Panc1 (cell line): ENCODE measurements around the gene CEP63. TPM values are rescaled to one million over a fixed set of nuclear protein-coding genes. Genes with fewer than 3 reads are reported as not detected.

Experiments
- ATAC-seq: fragments of 200-7000 bp; cut with Tn5 transposase; 2 replicates; pipeline ENCODE4 v1.9.1; 2020; ENCODE audit warnings: mild to moderate bottlenecking, moderate library complexity
- BruUV-seq: library from RNA; stranded (reverse); fragments of 400-500 nt; replicated peaks from 2 replicates; lab custom pipeline; 2021; lab: Mats Ljungman, UMichigan
- CTCF ChIA-PET: fragments of 300-600 bp; sonication (Branson Sonifier 250); formaldehyde crosslinking; loops from one replicate; lab custom pipeline; 2022; ENCODE audit warnings: antibody characterized with exemption; lab: Charles Lee
- POLR2A ChIA-PET: fragments of 300-600 bp; sonication (Branson Sonifier 250); formaldehyde crosslinking; loops from one replicate; lab custom pipeline; 2022; ENCODE audit warnings: antibody characterized with exemption; lab: Charles Lee
- DNase-seq: peaks from one replicate; pipeline ENCODE4 v3.0.0-alpha.2; 2010; ENCODE audit warnings: low read depth, low spot score
- H3K27ac ChIP-seq: 2 replicates; pipeline ENCODE4 v1.5.1; 2011; ENCODE audit warnings: mild to moderate bottlenecking, low read length, inconsistent platforms
- H3K27me3 ChIP-seq: fragments of 200-500 bp; sonication (Bioruptor generic); 2 replicates; pipeline ENCODE4 v1.6.0; 2014; ENCODE audit warnings: low read length, inconsistent platforms; ENCODE audit not compliant: control insufficient read depth, insufficient read depth
- H3K36me3 ChIP-seq: fragments of 200-500 bp; sonication (Bioruptor generic); 2 replicates; pipeline ENCODE4 v1.5.1; 2014; ENCODE audit warnings: inconsistent platforms, mild to moderate bottlenecking, low read length, moderate library complexity; ENCODE audit not compliant: control insufficient read depth, insufficient read depth
- H3K4me1 ChIP-seq: 2 replicates; pipeline ENCODE4 v1.5.1; 2011; ENCODE audit warnings: inconsistent platforms, mild to moderate bottlenecking, low read length, moderate library complexity; ENCODE audit not compliant: control insufficient read depth, insufficient read depth
- H3K4me3 ChIP-seq, 2 experiments: 2 replicates each; pipeline ENCODE4 v1.5.1; 2011 to 2012; ENCODE audit warnings: low read depth in 2 of 2, low read length in 2 of 2, mild to moderate bottlenecking in 2 of 2, inconsistent platforms in 1 of 2, moderate library complexity in 1 of 2
- H3K9me3 ChIP-seq: fragments of 200-500 bp; sonication (Bioruptor generic); 2 replicates; pipeline ENCODE4 v1.5.1; 2014; ENCODE audit warnings: low read depth, mild to moderate bottlenecking, inconsistent platforms, low read length, moderate library complexity; ENCODE audit not compliant: control insufficient read depth, insufficient read depth
- POLR2AphosphoS5 ChIP-seq: IDR thresholded peaks from 2 replicates; pipeline ENCODE4 v1.6.1; 2012; ENCODE audit warnings: mild to moderate bottlenecking, low read depth, low read length, moderate library complexity
- SIN3A ChIP-seq: IDR thresholded peaks from 2 replicates; pipeline ENCODE4 v1.6.1; 2012; ENCODE audit warnings: low read depth, mild to moderate bottlenecking, low read length, moderate library complexity, borderline replicate concordance; ENCODE audit not compliant: insufficient read depth
- TCF7L2 ChIP-seq: IDR thresholded peaks from 2 replicates; pipeline ENCODE4 v1.6.1; 2011; ENCODE audit warnings: mild to moderate bottlenecking, low read depth, low read length, inconsistent platforms
- in situ Hi-C: cut with HindIII; loops from 2 replicates; pipeline ENCODE4 v1.10.0; 2016; ENCODE audit warnings: low sequenced_read_pairs, low pct_unique_long_range_greater_than_20kb
- intact Hi-C: fragments of 100-400 bp; cut with micrococcal nuclease; formaldehyde crosslinking; loops from one replicate; pipeline ENCODE4 v1.10.0; 2022; ENCODE audit not compliant: unreplicated experiment
- total RNA-seq: library from RNA; stranded (reverse); gene quantifications from one replicate; pipeline ENCODE4 v1.2.1, GENCODE V29; 2021; ENCODE audit not compliant: unreplicated experiment
- TF ChIP-seq, protein P1 (sequence below): fragments of 450-650 bp; IDR thresholded peaks from 2 replicates; pipeline ENCODE4 v1.5.1; 2017; ENCODE audit warnings: mild to moderate bottlenecking
- TF ChIP-seq, protein P2 (sequence below), 2 experiments: IDR thresholded peaks; 2 replicates each; pipeline ENCODE4 v1.6.1; 2011 to 2012; ENCODE audit warnings: low read depth in 2 of 2, control low read depth in 1 of 2, low read length in 1 of 2, mild to moderate bottlenecking in 1 of 2, moderate library complexity in 1 of 2; ENCODE audit not compliant: insufficient read depth in 1 of 2

CEP63 gene
- total RNA-seq, 1 experiment from 2014 or later: 30.5 TPM

DNA sequence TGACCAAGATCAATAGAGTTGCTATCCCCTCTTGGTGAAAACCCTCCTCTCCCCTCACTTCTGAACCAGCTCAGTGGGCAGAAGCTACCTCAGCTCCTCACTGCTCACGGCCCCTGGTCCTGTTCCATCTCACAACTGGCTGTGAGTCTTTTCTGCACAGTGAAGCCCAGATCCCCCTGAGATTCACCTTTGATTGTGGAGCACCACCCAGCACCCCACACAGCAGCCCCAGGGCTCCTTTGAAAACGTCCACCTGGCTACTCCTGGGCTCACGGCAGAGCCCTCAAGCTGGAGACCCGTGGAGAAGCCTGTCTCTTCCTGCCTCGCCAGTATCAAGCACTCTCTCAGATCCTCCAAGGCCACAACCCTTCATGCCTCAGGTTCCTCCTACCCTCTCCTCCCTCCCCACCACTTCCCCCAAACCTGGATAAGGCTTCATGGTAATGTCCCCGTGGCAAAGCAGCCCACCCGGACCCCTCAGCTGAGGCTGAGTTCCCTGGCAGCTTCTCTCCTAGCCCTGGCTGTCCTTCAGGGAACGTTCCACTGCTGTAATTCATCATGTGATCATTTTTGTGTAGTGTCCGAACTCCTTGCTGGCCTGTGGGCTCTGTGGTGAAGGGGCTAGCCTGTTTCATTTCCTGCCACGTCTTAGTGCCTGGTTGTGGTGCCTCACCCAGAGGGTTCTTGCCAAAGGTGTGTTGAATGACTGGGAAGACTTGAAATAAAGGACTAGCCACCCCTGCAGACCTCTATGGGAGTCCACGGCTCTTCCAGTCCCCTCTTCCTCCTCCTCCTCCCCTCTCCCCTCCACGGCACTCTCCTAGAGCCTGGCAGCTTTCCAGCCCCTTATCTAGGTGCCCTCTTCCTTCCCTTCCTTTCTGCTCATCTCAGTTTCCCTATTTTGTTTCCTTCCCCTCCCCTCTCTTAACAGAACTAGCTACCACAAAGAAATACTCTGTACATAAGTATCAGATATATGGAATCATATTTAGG, 120.5 kb downstream of the CEP63 start:
- POLR2A ChIA-PET: no interaction called here
- intact Hi-C loops (loop anchor here (10.0 kb wide), 1 partner anchor 898 kb away; no protein-coding TSS in a partner anchor), in situ Hi-C loops (no loop called here)
- ATAC-seq: no peak
- H3K9me3 ChIP-seq: no peaks in the 10 kb centered on the region
- no TSS peak for BruUV-seq
- no peak overlapping the region for H3K27ac ChIP-seq
- no peak for DNase-seq
- TF ChIP-seq, protein P1, sequence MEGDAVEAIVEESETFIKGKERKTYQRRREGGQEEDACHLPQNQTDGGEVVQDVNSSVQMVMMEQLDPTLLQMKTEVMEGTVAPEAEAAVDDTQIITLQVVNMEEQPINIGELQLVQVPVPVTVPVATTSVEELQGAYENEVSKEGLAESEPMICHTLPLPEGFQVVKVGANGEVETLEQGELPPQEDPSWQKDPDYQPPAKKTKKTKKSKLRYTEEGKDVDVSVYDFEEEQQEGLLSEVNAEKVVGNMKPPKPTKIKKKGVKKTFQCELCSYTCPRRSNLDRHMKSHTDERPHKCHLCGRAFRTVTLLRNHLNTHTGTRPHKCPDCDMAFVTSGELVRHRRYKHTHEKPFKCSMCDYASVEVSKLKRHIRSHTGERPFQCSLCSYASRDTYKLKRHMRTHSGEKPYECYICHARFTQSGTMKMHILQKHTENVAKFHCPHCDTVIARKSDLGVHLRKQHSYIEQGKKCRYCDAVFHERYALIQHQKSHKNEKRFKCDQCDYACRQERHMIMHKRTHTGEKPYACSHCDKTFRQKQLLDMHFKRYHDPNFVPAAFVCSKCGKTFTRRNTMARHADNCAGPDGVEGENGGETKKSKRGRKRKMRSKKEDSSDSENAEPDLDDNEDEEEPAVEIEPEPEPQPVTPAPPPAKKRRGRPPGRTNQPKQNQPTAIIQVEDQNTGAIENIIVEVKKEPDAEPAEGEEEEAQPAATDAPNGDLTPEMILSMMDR: no peak
- TF ChIP-seq, protein P2, sequence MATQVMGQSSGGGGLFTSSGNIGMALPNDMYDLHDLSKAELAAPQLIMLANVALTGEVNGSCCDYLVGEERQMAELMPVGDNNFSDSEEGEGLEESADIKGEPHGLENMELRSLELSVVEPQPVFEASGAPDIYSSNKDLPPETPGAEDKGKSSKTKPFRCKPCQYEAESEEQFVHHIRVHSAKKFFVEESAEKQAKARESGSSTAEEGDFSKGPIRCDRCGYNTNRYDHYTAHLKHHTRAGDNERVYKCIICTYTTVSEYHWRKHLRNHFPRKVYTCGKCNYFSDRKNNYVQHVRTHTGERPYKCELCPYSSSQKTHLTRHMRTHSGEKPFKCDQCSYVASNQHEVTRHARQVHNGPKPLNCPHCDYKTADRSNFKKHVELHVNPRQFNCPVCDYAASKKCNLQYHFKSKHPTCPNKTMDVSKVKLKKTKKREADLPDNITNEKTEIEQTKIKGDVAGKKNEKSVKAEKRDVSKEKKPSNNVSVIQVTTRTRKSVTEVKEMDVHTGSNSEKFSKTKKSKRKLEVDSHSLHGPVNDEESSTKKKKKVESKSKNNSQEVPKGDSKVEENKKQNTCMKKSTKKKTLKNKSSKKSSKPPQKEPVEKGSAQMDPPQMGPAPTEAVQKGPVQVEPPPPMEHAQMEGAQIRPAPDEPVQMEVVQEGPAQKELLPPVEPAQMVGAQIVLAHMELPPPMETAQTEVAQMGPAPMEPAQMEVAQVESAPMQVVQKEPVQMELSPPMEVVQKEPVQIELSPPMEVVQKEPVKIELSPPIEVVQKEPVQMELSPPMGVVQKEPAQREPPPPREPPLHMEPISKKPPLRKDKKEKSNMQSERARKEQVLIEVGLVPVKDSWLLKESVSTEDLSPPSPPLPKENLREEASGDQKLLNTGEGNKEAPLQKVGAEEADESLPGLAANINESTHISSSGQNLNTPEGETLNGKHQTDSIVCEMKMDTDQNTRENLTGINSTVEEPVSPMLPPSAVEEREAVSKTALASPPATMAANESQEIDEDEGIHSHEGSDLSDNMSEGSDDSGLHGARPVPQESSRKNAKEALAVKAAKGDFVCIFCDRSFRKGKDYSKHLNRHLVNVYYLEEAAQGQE (IDR thresholded peaks at IDR 0.05; ENCODE audit: insufficient read depth in 1 of 2, low read depth in 2 of 2, low read length in 1 of 2): no peak
- TF ChIP-seq POLR2AphosphoS5 (no peak), TCF7L2 (no peak), SIN3A (no peak)
- CTCF ChIA-PET: no interaction called here
- peaks cover 3% of the 10 kb centered on the region for H3K27me3 ChIP-seq
- H3K4me3 ChIP-seq: no peak overlapping the region
- no peaks in the 10 kb centered on the region for H3K36me3 ChIP-seq
- H3K4me1 ChIP-seq: no peaks in the 10 kb centered on the region

DNA sequence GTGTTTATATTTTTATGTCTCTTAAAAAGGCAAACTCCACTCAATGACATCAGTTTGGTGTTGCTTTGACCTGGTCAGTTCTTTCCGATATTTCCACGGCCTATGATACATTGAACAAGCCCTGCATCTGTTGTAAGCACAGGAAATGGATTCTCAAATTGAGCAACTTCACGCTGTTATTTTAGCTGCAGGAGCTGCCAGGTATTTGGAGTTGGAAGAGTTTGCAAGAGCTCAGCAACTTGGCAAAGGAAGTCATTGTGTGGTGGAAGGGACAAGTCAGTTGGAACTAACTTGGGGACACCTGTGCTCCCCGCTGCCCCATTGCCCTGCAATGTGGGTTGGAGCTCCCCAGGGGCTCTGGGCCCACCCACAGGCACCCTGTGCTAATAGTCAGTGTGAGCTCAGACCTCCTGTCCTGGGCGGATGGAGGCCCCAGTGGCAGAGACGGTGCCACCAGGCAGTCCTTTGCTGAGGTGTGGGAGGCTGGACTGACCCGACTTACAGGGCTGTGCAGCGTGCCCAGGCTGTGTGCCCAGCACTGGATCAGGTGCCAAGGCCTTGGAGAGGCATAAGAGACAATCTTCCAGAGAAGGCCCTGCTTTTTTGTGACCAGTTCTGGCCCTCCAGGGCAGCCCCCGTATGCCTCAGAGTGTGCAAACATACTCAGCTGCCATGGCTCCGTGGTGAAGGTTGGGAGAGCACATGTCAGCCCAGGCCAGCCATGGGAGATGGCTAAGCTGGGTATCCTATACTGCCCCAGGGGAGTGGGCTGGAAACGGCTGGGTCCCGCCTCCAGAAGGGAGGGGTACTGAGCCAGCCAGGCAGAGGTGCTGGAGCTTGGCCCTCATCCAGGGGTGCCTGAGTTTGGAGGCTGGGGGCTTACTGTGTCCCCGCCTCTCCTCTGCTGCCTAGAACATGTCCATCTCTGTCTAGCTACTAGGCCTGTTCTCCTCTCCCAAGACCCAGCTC, 121.5 kb downstream of the CEP63 start:
- intact Hi-C loops (loop anchor here (10.0 kb wide), 1 partner anchor 897 kb away; no protein-coding TSS in a partner anchor), in situ Hi-C loops (no loop called here)
- Histone ChIP-seq H3K4me1 (no peaks in the 10 kb centered on the region), H3K9me3 (no peaks in the 10 kb centered on the region), H3K36me3 (no peaks in the 10 kb centered on the region), H3K27me3 (peaks cover 3% of the 10 kb centered on the region), H3K4me3 (no peak overlapping the region), H3K27ac (no peak overlapping the region)
- POLR2A ChIA-PET: no interaction called here
- CTCF ChIA-PET: no interaction called here
- no peak for ATAC-seq
- no TSS peak for BruUV-seq
- TF ChIP-seq, protein P1: no peak
- no peak for TF ChIP-seq TCF7L2
- no peak for TF ChIP-seq SIN3A
- TF ChIP-seq POLR2AphosphoS5: no peak
- TF ChIP-seq, protein P2 (IDR thresholded peaks at IDR 0.05; ENCODE audit: insufficient read depth in 1 of 2, low read depth in 2 of 2, low read length in 1 of 2): no peak
- no peak for DNase-seq
